GM18519 (cell line): ENCODE data around the gene UQCRC1.
"Not testable (repeated sequence)": the region's sequence is repeated elsewhere in the genome, so short reads cannot be mapped to it uniquely, and the experiment has no call there.

ENCODE experiments used
- ATAC-seq: cut with Tn5 transposase; IDR thresholded peaks from one replicate; pipeline ENCODE4 v1.9.1; 2021; ENCODE audit warnings: mild to moderate bottlenecking, moderate library complexity; ENCODE audit not compliant: unreplicated experiment, low FRiP score

The UQCRC1 gene

GRCh38 chr3:48560648-48561018 is 48.8 kb downstream of the UQCRC1 start:
- ATAC-seq = no peak

- ATAC-seq = no peak
Measured at GRCh38 chr3:48558493-48559134, 50.8 kb downstream of the UQCRC1 start.

GRCh38 chr3:48556796-48557626 is 52.4 kb downstream of the UQCRC1 start, which contains the start of gene PFKFB4:
Gene PFKFB4, minus strand, starts transcription at chr3:48556803. Its CDS starts 26 bp downstream, at chr3:48556777.
- ATAC-seq = peak; percentile 66

GRCh38 chr3:48555949-48556795 is 53.3 kb downstream of the UQCRC1 start:
- no peak for ATAC-seq

GRCh38 chr3:48555231-48555948 is 54.1 kb downstream of the UQCRC1 start:
- no peak for ATAC-seq

- no peak for ATAC-seq
Measured at GRCh38 chr3:48553886-48554845, 55.3 kb downstream of the UQCRC1 start.

- ATAC-seq = no peak
Measured at GRCh38 chr3:48553361-48553760, 56.1 kb downstream of the UQCRC1 start.

GRCh38 chr3:48552111-48552951 is 57.1 kb downstream of the UQCRC1 start:
- no peak for ATAC-seq

GRCh38 chr3:48551651-48552050 is 57.8 kb downstream of the UQCRC1 start:
- ATAC-seq = not testable (repeated sequence)
